ENCODE data around the gene RFC1.
A peak's percentile ranks its signal among the peaks of the same experiment; 100 is the strongest.
"Not testable (repeated sequence)": the region's sequence is repeated elsewhere in the genome, so short reads cannot be mapped to it uniquely, and the experiment has no call there.

RFC1 gene

GRCh38 chr4:39367166-39367565 lies 1.0 kb upstream of the RFC1 start:
- no peak for TF ChIP-seq CTCF (IDR thresholded peaks at IDR 0.05; ENCODE audit: insufficient read depth, low read length, missing control alignments)
- POLR2A ChIA-PET, result no interaction called here
- CTCF ChIA-PET, result no interaction called here
- H3K4me3 ChIP-seq (ENCODE audit: low read depth, low read length), result no peak overlapping the region
- DNase-seq (ENCODE audit: low read depth, low spot score), result no peak

GRCh38 chr4:39365360-39365759 lies 802 bp downstream of the RFC1 start:
- no peak for TF ChIP-seq CTCF (IDR thresholded peaks at IDR 0.05; ENCODE audit: insufficient read depth, low read length, missing control alignments)
- DNase-seq (ENCODE audit: low read depth, low spot score), result no peak
- H3K4me3 ChIP-seq (ENCODE audit: low read depth, low read length), result peak overlapping the region; percentile 95
- CTCF ChIA-PET, result interaction anchor here (1.3 kb wide), 1 partner anchor 19 kb away, joined by 3 read pairs; no protein-coding TSS in a partner anchor
- POLR2A ChIA-PET, result no interaction called here

- no peak for TF ChIP-seq CTCF (IDR thresholded peaks at IDR 0.05; ENCODE audit: insufficient read depth, low read length, missing control alignments)
- POLR2A ChIA-PET, result no interaction called here
- DNase-seq (ENCODE audit: low read depth, low spot score), result no peak
- CTCF ChIA-PET, result interaction anchor here (0.6 kb wide), 1 partner anchor 152 kb away, joined by 3 read pairs; no protein-coding TSS in a partner anchor
- H3K4me3 ChIP-seq (ENCODE audit: low read depth, low read length), result no peak overlapping the region
Observed at GRCh38 chr4:39363773-39364393, 2.3 kb downstream of the RFC1 start.

- POLR2A ChIA-PET, result no interaction called here
- H3K4me3 ChIP-seq (ENCODE audit: low read depth, low read length), result no peak overlapping the region
- CTCF ChIA-PET, result no interaction called here
- no peak for TF ChIP-seq CTCF (IDR thresholded peaks at IDR 0.05; ENCODE audit: insufficient read depth, low read length, missing control alignments)
- no peak for DNase-seq (ENCODE audit: low read depth, low spot score)
Observed at GRCh38 chr4:39362827-39363226, 3.3 kb downstream of the RFC1 start.

- DNase-seq (ENCODE audit: low read depth, low spot score); POLR2A ChIA-PET; H3K4me3 ChIP-seq (ENCODE audit: low read depth, low read length); CTCF ChIA-PET: not testable (repeated sequence)
Observed at GRCh38 chr4:39360611-39361010, 5.6 kb downstream of the RFC1 start.

GRCh38 chr4:39357002-39357401 lies 9.2 kb downstream of the RFC1 start:
- TF ChIP-seq CTCF (IDR thresholded peaks at IDR 0.05; ENCODE audit: insufficient read depth, low read length, missing control alignments), result no peak
- no peak for DNase-seq (ENCODE audit: low read depth, low spot score)
- no peak overlapping the region for H3K4me3 ChIP-seq (ENCODE audit: low read depth, low read length)
- ChIA-PET POLR2A (no interaction called here), CTCF (no interaction called here)

GRCh38 chr4:39354254-39354552 lies 12.0 kb downstream of the RFC1 start:
- ChIA-PET POLR2A (no interaction called here), CTCF (interaction anchor here (1.6 kb wide), 1 partner anchor 13 kb away, joined by 3 read pairs; no protein-coding TSS in a partner anchor)
- TF ChIP-seq CTCF (IDR thresholded peaks at IDR 0.05; ENCODE audit: insufficient read depth, low read length, missing control alignments), result no peak
- no peak for DNase-seq (ENCODE audit: low read depth, low spot score)
- H3K4me3 ChIP-seq (ENCODE audit: low read depth, low read length), result peak overlapping the region; percentile 26; the same call in 1 of the 2 replicates
